Subcutaneous adipose tissue (tissue), 4 donors: ENCODE measurements around the gene ARHGEF18. TPM values are rescaled to one million over a fixed set of nuclear protein-coding genes. Genes with fewer than 3 reads are reported as not detected.

Source experiments
- CTCF ChIP-seq: fragments of 450-650 bp; IDR thresholded peaks from one replicate; pipeline ENCODE4 v1.5.1; 2016; ENCODE audit warnings: low read depth, mild to moderate bottlenecking, control low read depth, antibody characterized with exemption, moderate library complexity
- total RNA-seq, 4 donors: library from RNA; depleted of rRNA; stranded (reverse); fragments of >200 nt; gene quantifications; one replicate each; pipeline ENCODE4 v1.1.0, GENCODE V29; 2016

The ARHGEF18 gene
- total RNA-seq, 4 donors from 2014 or later, result 10.9 to 18.5 (median 16.9) TPM

GRCh38 chr19:7351861-7352260, 3.1 kb downstream of the ARHGEF18 start:
- TF ChIP-seq CTCF, result no peak

GRCh38 chr19:7355151-7355820, 6.5 kb downstream of the ARHGEF18 start:
- TF ChIP-seq CTCF, result no peak

GRCh38 chr19:7355871-7356270, 7.1 kb downstream of the ARHGEF18 start:
- TF ChIP-seq CTCF, result no peak

- TF ChIP-seq CTCF, result no peak
These were observed 8.3 kb downstream of the ARHGEF18 start for GRCh38 chr19:7356899-7357627.

- no peak for TF ChIP-seq CTCF
These were observed 9.4 kb downstream of the ARHGEF18 start for GRCh38 chr19:7358102-7358597.

- TF ChIP-seq CTCF, result no peak
These were observed 11.8 kb downstream of the ARHGEF18 start for GRCh38 chr19:7360393-7360984.

GRCh38 chr19:7363225-7363624, 14.5 kb downstream of the ARHGEF18 start:
- TF ChIP-seq CTCF, result no peak
